ENCODE measurements around the gene FAM161A.
"Not testable (repeated sequence)": the region's sequence is repeated elsewhere in the genome, so short reads cannot be mapped to it uniquely, and the experiment has no call there.

Gene FAM161A

DNA sequence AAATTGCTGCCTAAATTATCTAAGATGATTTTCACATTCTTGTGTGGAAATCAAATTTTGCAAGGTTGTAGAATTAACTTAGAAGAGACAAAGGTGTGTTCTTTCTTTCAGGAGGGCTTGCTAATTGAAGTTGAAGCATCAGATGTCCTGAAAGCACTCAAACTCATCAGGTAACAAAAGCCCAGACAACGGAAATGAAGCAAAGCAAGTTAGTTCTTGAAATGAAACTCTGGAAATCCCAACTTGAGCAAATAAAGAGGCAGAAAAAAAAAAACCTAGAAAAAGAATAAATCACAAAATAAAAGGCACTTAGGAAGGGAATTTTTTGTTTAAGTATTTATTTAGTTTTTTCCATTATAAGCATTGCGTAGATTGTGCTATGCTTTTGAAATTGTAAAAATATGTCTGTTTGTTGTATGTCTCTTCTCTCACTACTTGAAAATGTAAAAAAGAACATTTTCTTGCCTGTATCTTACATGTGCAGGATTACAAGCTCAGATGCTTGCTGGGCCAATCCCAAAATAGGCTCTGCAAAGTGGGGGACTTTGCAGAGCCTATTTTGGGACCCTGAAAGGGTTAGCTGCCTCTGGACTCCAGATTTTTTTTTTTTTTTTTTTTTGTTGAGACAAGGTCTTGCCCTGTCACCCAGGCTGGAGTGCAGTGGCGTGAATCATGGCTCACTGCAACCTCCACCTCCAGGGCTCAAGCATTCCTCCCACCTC, 46.7 kb downstream of the FAM161A start:
- H3K4me3 ChIP-seq (replicated peaks; ENCODE audit: low read depth, low read length): no peak overlapping the region
- no peak for DNase-seq (ENCODE audit: extremely low read depth, low read depth)
- TF ChIP-seq, protein P1, sequence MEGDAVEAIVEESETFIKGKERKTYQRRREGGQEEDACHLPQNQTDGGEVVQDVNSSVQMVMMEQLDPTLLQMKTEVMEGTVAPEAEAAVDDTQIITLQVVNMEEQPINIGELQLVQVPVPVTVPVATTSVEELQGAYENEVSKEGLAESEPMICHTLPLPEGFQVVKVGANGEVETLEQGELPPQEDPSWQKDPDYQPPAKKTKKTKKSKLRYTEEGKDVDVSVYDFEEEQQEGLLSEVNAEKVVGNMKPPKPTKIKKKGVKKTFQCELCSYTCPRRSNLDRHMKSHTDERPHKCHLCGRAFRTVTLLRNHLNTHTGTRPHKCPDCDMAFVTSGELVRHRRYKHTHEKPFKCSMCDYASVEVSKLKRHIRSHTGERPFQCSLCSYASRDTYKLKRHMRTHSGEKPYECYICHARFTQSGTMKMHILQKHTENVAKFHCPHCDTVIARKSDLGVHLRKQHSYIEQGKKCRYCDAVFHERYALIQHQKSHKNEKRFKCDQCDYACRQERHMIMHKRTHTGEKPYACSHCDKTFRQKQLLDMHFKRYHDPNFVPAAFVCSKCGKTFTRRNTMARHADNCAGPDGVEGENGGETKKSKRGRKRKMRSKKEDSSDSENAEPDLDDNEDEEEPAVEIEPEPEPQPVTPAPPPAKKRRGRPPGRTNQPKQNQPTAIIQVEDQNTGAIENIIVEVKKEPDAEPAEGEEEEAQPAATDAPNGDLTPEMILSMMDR (IDR thresholded peaks at IDR 0.05; ENCODE audit: low read depth, low read length, missing control alignments): no peak

DNA sequence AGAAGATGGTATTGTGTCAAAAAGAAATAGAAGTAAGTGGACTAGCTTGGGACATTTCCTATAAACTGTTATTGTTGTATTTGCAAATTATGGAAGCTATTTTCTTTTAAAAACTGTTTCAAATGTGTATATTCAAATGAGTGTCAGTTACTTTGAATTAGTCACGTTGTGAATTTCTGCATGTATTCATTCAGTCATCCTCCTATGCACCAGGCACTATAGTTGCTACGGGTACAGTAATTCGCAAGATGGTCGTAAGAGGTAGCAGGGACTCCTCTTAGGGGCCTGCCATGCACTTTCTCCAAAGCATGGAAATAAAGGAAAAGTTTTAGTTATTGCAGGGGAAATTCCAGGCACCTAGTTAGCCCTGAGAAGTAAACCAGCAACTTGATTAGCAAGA, 51.3 kb downstream of the FAM161A start:
- no peak for DNase-seq (ENCODE audit: extremely low read depth, low read depth)
- H3K4me3 ChIP-seq (replicated peaks; ENCODE audit: low read depth, low read length): no peak overlapping the region
- TF ChIP-seq, protein P1 (IDR thresholded peaks at IDR 0.05; ENCODE audit: low read depth, low read length, missing control alignments): no peak

DNA sequence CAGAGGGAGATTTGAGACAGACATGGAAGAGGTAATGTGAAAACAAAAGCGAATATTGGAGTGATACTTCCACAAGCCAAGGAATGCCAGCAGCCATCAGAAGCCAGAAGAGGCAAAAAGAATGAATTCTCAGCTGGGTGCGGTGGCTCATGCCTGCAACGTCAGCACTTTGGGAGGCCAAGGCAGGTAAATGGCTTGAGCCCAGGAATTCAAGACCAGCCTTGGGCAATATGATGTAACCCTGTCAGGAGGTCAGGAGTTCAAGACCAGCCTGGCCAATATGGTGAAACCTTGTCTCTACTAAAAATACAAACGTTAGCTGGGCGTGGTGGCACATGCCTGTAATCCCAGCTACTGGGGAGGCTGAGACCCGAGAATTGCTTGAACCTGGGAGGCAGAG, 54.8 kb downstream of the FAM161A start:
- no peak overlapping the region for H3K4me3 ChIP-seq (replicated peaks; ENCODE audit: low read depth, low read length)
- no peak for DNase-seq (ENCODE audit: extremely low read depth, low read depth)
- TF ChIP-seq, protein P1 (IDR thresholded peaks at IDR 0.05; ENCODE audit: low read depth, low read length, missing control alignments): no peak

DNA sequence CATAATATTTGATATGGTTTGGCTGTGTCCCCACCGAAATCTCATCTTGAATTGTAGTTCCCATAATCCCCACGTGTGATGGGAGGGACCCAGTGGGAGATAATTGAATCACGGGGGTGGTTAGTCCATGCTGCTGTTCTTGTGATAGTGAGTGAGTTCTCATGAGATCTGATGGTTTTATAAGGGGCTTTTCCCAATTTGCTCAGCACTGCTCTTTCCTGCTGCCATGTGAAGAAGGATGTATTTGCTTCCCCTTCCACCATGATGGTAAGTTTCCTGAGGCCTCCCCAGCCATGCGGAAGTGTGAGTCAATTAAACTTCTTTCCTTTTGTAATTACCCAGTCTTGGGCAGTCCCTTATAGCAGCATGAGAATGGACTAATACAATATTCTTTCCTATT, 56.4 kb downstream of the FAM161A start:
- not testable (repeated sequence) for H3K4me3 ChIP-seq (replicated peaks; ENCODE audit: low read depth, low read length); DNase-seq (ENCODE audit: extremely low read depth, low read depth)

DNA sequence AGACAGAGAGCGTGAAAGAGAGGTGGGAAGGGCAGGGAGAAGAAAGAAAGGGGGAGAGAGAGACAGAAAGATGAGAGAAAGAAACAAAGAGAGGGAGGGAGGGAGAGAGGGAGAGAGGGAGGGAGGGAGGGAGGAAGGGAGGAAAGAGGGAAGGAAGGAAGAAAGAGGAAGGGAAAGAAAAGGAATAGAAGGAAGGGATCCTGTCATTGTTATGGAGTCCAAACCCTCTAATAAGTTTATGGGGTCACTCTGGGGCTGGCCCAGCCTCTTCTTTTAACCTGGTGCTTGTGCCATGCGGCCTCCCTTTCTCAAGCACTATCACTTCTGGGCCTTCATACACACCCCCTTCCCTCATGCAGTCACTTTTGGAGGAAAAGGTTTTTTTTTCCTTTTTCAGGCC, 58.5 kb downstream of the FAM161A start:
- no peak overlapping the region for H3K4me3 ChIP-seq (replicated peaks; ENCODE audit: low read depth, low read length)
- DNase-seq (ENCODE audit: extremely low read depth, low read depth): no peak
- TF ChIP-seq, protein P1 (IDR thresholded peaks at IDR 0.05; ENCODE audit: low read depth, low read length, missing control alignments): no peak

DNA sequence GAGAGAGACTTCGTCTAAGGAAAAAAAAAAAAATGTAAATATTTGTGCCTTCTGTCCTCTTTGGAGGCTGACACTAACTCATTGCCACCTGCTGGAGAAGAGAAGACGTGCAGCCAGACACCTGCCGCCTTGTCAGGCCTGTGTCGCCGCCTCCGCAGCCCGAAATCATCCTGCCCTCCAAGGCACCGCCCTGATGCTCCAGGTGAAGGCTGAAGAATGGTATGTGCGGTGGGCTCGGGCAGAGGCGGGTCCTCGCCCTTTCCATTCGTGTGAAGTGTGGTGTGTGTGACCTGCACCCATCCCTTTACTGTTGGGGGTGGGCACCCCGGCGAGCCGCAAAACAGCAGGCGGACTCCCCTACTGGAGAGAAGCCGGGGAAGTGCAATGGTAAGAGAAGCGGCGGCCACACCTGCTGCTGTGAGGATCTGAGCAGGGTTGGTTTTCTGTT, 60.4 kb downstream of the FAM161A start:
- H3K4me3 ChIP-seq (replicated peaks; ENCODE audit: low read depth, low read length): peak overlapping the region; percentile 24
- peak; percentile 26 for DNase-seq (ENCODE audit: extremely low read depth, low read depth)
- TF ChIP-seq, protein P1 (IDR thresholded peaks at IDR 0.05; ENCODE audit: low read depth, low read length, missing control alignments): peak; percentile 53

DNA sequence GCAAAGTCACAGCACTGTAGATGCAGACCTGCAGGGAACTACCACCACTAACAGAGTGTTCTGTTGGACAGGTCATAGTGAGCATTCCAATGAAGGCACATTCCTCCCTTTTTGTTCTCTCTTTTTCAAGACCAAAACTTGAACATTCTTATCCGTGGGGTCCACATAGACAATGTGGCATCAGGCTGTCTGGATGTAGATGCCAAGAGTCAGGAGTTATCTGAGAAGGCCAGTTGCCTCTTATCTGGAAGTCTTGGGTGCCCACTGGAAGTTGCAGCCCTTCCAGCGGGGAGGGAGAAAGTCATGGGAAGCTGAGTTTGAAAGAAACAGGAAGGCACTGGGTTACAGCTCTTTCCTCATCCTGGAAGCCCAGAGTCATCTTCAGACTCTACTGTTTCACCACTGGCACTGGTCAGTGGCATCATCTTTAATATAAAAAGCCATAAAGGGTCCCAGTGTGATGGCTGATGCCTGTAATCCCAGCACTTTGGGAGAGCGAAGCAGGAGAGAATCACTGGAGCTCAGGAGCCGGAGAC, 61.4 kb downstream of the FAM161A start:
- TF ChIP-seq, protein P1 (IDR thresholded peaks at IDR 0.05; ENCODE audit: low read depth, low read length, missing control alignments): no peak
- DNase-seq (ENCODE audit: extremely low read depth, low read depth): no peak
- H3K4me3 ChIP-seq (replicated peaks; ENCODE audit: low read depth, low read length): no peak overlapping the region
